ENCODE data around the gene TMIGD1.

GRCh38 chr17:30299000-30299399 lies 34.9 kb downstream of the TMIGD1 start:
- TF ChIP-seq, protein P1, sequence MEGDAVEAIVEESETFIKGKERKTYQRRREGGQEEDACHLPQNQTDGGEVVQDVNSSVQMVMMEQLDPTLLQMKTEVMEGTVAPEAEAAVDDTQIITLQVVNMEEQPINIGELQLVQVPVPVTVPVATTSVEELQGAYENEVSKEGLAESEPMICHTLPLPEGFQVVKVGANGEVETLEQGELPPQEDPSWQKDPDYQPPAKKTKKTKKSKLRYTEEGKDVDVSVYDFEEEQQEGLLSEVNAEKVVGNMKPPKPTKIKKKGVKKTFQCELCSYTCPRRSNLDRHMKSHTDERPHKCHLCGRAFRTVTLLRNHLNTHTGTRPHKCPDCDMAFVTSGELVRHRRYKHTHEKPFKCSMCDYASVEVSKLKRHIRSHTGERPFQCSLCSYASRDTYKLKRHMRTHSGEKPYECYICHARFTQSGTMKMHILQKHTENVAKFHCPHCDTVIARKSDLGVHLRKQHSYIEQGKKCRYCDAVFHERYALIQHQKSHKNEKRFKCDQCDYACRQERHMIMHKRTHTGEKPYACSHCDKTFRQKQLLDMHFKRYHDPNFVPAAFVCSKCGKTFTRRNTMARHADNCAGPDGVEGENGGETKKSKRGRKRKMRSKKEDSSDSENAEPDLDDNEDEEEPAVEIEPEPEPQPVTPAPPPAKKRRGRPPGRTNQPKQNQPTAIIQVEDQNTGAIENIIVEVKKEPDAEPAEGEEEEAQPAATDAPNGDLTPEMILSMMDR (IDR thresholded peaks at IDR 0.05; ENCODE audit: insufficient read depth, low read length), result no peak
- TF ChIP-seq, protein P2, sequence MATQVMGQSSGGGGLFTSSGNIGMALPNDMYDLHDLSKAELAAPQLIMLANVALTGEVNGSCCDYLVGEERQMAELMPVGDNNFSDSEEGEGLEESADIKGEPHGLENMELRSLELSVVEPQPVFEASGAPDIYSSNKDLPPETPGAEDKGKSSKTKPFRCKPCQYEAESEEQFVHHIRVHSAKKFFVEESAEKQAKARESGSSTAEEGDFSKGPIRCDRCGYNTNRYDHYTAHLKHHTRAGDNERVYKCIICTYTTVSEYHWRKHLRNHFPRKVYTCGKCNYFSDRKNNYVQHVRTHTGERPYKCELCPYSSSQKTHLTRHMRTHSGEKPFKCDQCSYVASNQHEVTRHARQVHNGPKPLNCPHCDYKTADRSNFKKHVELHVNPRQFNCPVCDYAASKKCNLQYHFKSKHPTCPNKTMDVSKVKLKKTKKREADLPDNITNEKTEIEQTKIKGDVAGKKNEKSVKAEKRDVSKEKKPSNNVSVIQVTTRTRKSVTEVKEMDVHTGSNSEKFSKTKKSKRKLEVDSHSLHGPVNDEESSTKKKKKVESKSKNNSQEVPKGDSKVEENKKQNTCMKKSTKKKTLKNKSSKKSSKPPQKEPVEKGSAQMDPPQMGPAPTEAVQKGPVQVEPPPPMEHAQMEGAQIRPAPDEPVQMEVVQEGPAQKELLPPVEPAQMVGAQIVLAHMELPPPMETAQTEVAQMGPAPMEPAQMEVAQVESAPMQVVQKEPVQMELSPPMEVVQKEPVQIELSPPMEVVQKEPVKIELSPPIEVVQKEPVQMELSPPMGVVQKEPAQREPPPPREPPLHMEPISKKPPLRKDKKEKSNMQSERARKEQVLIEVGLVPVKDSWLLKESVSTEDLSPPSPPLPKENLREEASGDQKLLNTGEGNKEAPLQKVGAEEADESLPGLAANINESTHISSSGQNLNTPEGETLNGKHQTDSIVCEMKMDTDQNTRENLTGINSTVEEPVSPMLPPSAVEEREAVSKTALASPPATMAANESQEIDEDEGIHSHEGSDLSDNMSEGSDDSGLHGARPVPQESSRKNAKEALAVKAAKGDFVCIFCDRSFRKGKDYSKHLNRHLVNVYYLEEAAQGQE (IDR thresholded peaks at IDR 0.05; ENCODE audit: insufficient replicate concordance, low read depth), result no peak
- TF ChIP-seq POLR2AphosphoS5 (IDR thresholded peaks at IDR 0.05; ENCODE audit: low read depth) (no peak), GABPA (IDR thresholded peaks at IDR 0.05; ENCODE audit: low read depth) (no peak)
